ENCODE measurements around the gene DUSP5. TPM values are rescaled to one million over a fixed set of nuclear protein-coding genes. Genes with fewer than 3 reads are reported as not detected.

DUSP5 gene
- total RNA-seq, 1 experiment from 2014 or later, result 137 TPM

GRCh38 chr10:110540031-110540430, 42.3 kb downstream of the DUSP5 start:
- Histone ChIP-seq H3K27me3 (ENCODE audit: insufficient read depth, low read length) (no peaks in the 10 kb centered on the region), H3K79me2 (ENCODE audit: insufficient read depth, low read length) (no peaks in the 10 kb centered on the region), H3K9ac (ENCODE audit: low read length) (no peak overlapping the region), H2AFZ (ENCODE audit: low read depth, low read length, poor library complexity, severe bottlenecking) (no peak overlapping the region), H4K20me1 (ENCODE audit: insufficient read depth) (no peaks in the 10 kb centered on the region), H3K4me2 (ENCODE audit: low read length) (no peak overlapping the region), H3K27ac (ENCODE audit: low read depth, low read length) (no peak overlapping the region), H3K4me1 (ENCODE audit: control insufficient read depth in 1 of 2, insufficient read depth in 2 of 2, low read length in 2 of 2) (peaks cover 11 to 22% of the 10 kb centered on the region in 2 experiments), H3K9me3 (ENCODE audit: control insufficient read depth in 1 of 2, insufficient read depth in 1 of 2, low read depth in 1 of 2, low read length in 2 of 2) (no peaks in the 10 kb centered on the region), H3K36me3 (ENCODE audit: control insufficient read depth in 1 of 2, insufficient read depth in 2 of 2, low read length in 2 of 2) (no peaks in the 10 kb centered on the region), H3K9me2 (ENCODE audit: insufficient read depth) (no peaks in the 10 kb centered on the region), H3K4me3 (replicated peaks in 1 of 2; ENCODE audit: low read depth in 1 of 2, low read length in 2 of 2) (no peak overlapping the region)
- BruUV-seq (replicated peaks), result no TSS peak
- DNase-seq (ENCODE audit: low read depth, low spot score) (no peak), ATAC-seq (no peak)
- intact Hi-C loops (cut with micrococcal nuclease), result no loop called here
- TF ChIP-seq REST (IDR thresholded peaks at IDR 0.05; ENCODE audit: low read depth) (no peak), SP1 (IDR thresholded peaks at IDR 0.05; ENCODE audit: low read depth) (no peak), RAD21 (IDR thresholded peaks at IDR 0.05; ENCODE audit: low read depth) (no peak), JUND (IDR thresholded peaks at IDR 0.05) (no peak), ELF1 (IDR thresholded peaks at IDR 0.05; ENCODE audit: borderline replicate concordance, low read depth) (no peak), CEBPB (IDR thresholded peaks at IDR 0.05; ENCODE audit: low read depth) (no peak), CBX3 (IDR thresholded peaks at IDR 0.05; ENCODE audit: low read depth) (no peak), ZBTB33 (IDR thresholded peaks at IDR 0.05; ENCODE audit: extremely low read depth, insufficient replicate concordance, low read length) (no peak), SRF (IDR thresholded peaks at IDR 0.05; ENCODE audit: low read depth) (no peak), POLR2A (IDR thresholded peaks at IDR 0.05; ENCODE audit: borderline replicate concordance, extremely low read depth, insufficient read depth, insufficient read length) (no peak), TCF7L2 (IDR thresholded peaks at IDR 0.05; ENCODE audit: borderline replicate concordance, extremely low read depth, insufficient read depth, insufficient read length) (no peak), EZH2 (IDR thresholded peaks at IDR 0.05) (no peak), CTCF (IDR thresholded peaks at IDR 0.05 in 2 of 3, conservative IDR thresholded peaks at IDR 0.05 in 1 of 3; ENCODE audit: borderline replicate concordance in 1 of 3, insufficient read depth in 1 of 3, low read depth in 2 of 3, low read length in 2 of 3) (no peak), ATF3 (IDR thresholded peaks at IDR 0.05) (no peak), YY1 (IDR thresholded peaks at IDR 0.05; ENCODE audit: extremely low read depth, insufficient replicate concordance, low read depth, low read length) (no peak), EZH2phosphoT487 (IDR thresholded peaks at IDR 0.05; ENCODE audit: borderline replicate concordance) (no peak), ZFX (IDR thresholded peaks at IDR 0.05) (no peak), FOSL1 (IDR thresholded peaks at IDR 0.05; ENCODE audit: low read depth) (no peak), SIN3A (IDR thresholded peaks at IDR 0.05; ENCODE audit: low read depth) (no peak)
- TF ChIP-seq, protein P1, sequence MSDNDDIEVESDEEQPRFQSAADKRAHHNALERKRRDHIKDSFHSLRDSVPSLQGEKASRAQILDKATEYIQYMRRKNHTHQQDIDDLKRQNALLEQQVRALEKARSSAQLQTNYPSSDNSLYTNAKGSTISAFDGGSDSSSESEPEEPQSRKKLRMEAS (IDR thresholded peaks at IDR 0.05), result no peak
- POLR2A ChIA-PET, result interaction anchor here (1.9 kb wide), 1 partner anchor 27 kb away, joined by 5 read pairs; no protein-coding TSS in a partner anchor
- RAD21 ChIA-PET (ENCODE audit: low non-redundant PET in 1 of 2, low total read pairs in 2 of 2, uncharacterized antibody in 2 of 2, unreplicated experiment in 2 of 2), result no interaction called here
- CTCF ChIA-PET, result no interaction called here

Measured in HCT116 (cell line).